ENCODE measurements around the gene PLXNA2.

PLXNA2 gene

GRCh38 chr1:208149213-208149612, 95.0 kb downstream of the PLXNA2 start:
- TF ChIP-seq CTCF (IDR thresholded peaks at IDR 0.05; ENCODE audit: low read depth, low read length), result no peak
- H3K4me3 ChIP-seq (ENCODE audit: low read depth, low read length), result no peak overlapping the region

- TF ChIP-seq CTCF (IDR thresholded peaks at IDR 0.05; ENCODE audit: low read depth, low read length), result no peak
- no peak overlapping the region for H3K4me3 ChIP-seq (ENCODE audit: low read depth, low read length)
Measured at GRCh38 chr1:208148380-208148779, 95.8 kb downstream of the PLXNA2 start.

- H3K4me3 ChIP-seq (ENCODE audit: low read depth, low read length), result no peak overlapping the region
- no peak for TF ChIP-seq CTCF (IDR thresholded peaks at IDR 0.05; ENCODE audit: low read depth, low read length)
Measured at GRCh38 chr1:208146650-208147049, 97.5 kb downstream of the PLXNA2 start.

- no peak for TF ChIP-seq CTCF (IDR thresholded peaks at IDR 0.05; ENCODE audit: low read depth, low read length)
- no peak overlapping the region for H3K4me3 ChIP-seq (ENCODE audit: low read depth, low read length)
Measured at GRCh38 chr1:208145167-208145566, 99.0 kb downstream of the PLXNA2 start.

- no peak overlapping the region for H3K4me3 ChIP-seq (ENCODE audit: low read depth, low read length)
- no peak for TF ChIP-seq CTCF (IDR thresholded peaks at IDR 0.05; ENCODE audit: low read depth, low read length)
Measured at GRCh38 chr1:208142590-208143382, 101.4 kb downstream of the PLXNA2 start.

- no peak overlapping the region for H3K4me3 ChIP-seq (ENCODE audit: low read depth, low read length)
- no peak for TF ChIP-seq CTCF (IDR thresholded peaks at IDR 0.05; ENCODE audit: low read depth, low read length)
Measured at GRCh38 chr1:208141610-208142192, 102.5 kb downstream of the PLXNA2 start.

GRCh38 chr1:208139434-208140045, 104.6 kb downstream of the PLXNA2 start:
- no peak for TF ChIP-seq CTCF (IDR thresholded peaks at IDR 0.05; ENCODE audit: low read depth, low read length)
- no peak overlapping the region for H3K4me3 ChIP-seq (ENCODE audit: low read depth, low read length)

All from WI38 (cell line).